HepG2 (cell line): ENCODE data around the gene CORO7.

Source experiments
- CBX5 ChIP-seq: sonication (generic); formaldehyde crosslinking; IDR thresholded peaks from 2 replicates; pipeline ENCODE4 v1.4.0; 2020; ENCODE audit warnings: missing genetic modification reagents, borderline replicate concordance
- CTCF ChIP-seq: sonication (generic); formaldehyde crosslinking; IDR thresholded peaks from 2 replicates; pipeline ENCODE4 v1.5.0; 2020; ENCODE audit warnings: mild to moderate bottlenecking, missing genetic modification reagents, moderate library complexity
- HBP1 ChIP-seq: IDR thresholded peaks from 2 replicates; pipeline ENCODE4 v1.6.1; 2016; ENCODE audit warnings: low read depth, control low read depth
- HNRNPL ChIP-seq: fragments of 200-400 bp; formaldehyde crosslinking; IDR thresholded peaks from 2 replicates; pipeline ENCODE4 v1.6.1; 2017; ENCODE audit warnings: mild to moderate bottlenecking, low read depth, low read length
- PAXIP1 ChIP-seq: sonication (generic); formaldehyde crosslinking; conservative IDR thresholded peaks from 2 replicates; pipeline ENCODE4 v1.4.0; 2020; ENCODE audit warnings: mild to moderate bottlenecking, missing genetic modification reagents, moderate library complexity
- PREB ChIP-seq: sonication (generic); formaldehyde crosslinking; IDR thresholded peaks from 2 replicates; pipeline ENCODE4 v1.4.0; 2020; ENCODE audit warnings: missing genetic modification reagents
- SIN3A ChIP-seq: IDR thresholded peaks from 2 replicates; pipeline ENCODE4 v1.6.1; 2011; ENCODE audit warnings: low read depth, mild to moderate bottlenecking, control low read depth, low read length, borderline replicate concordance
- SMARCC2 ChIP-seq: fragments of 450-650 bp; IDR thresholded peaks from 2 replicates; pipeline ENCODE4 v1.6.1; 2017; ENCODE audit warnings: antibody characterized with exemption, mild to moderate bottlenecking
- SRSF1 ChIP-seq: fragments of 200-400 bp; formaldehyde crosslinking; optimal IDR thresholded peaks from 2 replicates; pipeline ENCODE3; 2017; ENCODE audit warnings: mild to moderate bottlenecking, low read depth, low read length, moderate library complexity
- U2AF1 ChIP-seq: fragments of 200-400 bp; formaldehyde crosslinking; optimal IDR thresholded peaks from 2 replicates; pipeline ENCODE3; 2017; ENCODE audit warnings: mild to moderate bottlenecking, low read depth, low read length
- ZNF318 ChIP-seq: sonication (generic); formaldehyde crosslinking; IDR thresholded peaks from 2 replicates; pipeline ENCODE4 v1.4.0; 2020; ENCODE audit warnings: mild to moderate bottlenecking, missing genetic modification reagents
- ZNF589 ChIP-seq: sonication (generic); formaldehyde crosslinking; conservative IDR thresholded peaks from 2 replicates; pipeline ENCODE4 v1.8.0; 2022; ENCODE audit warnings: mild to moderate bottlenecking, moderate library complexity, missing genetic modification reagents

GRCh38 chr16:4367393-4367856, 49.0 kb downstream of the CORO7 start:
- TF ChIP-seq SRSF1 (no peak), PAXIP1 (peak; percentile 95), SMARCC2 (no peak), HNRNPL (no peak), HBP1 (CRISPR knock-in tag) (0 out of 2 replicates have a peak, but pooled peaks have one; percentile 55), ZNF318 (CRISPR knock-in tag) (peak; percentile 61; the same call in 1 of the 2 replicates), U2AF1 (no peak), ZNF589 (no peak), CBX5 (CRISPR knock-in tag) (peak; percentile 61), PREB (CRISPR knock-in tag) (no peak), SIN3A (no peak), CTCF (CRISPR knock-in tag) (peak; percentile 22; the same call in 1 of the 2 replicates)
